Activated CD4-positive, CD25-positive, alpha-beta regulatory T cell treated with anti-CD3 and anti-CD28 coated beads, Interleukin-2, amount 50 U/mL, for 16 hours (primary cell): Measurements from ENCODE around the gene STAMBP.
"Not testable (repeated sequence)": the region's sequence is repeated elsewhere in the genome, so short reads cannot be mapped to it uniquely, and the experiment has no call there.

Source experiments
- DNase-seq: peaks from one replicate; pipeline ENCODE4 v3.0.0-alpha.2; 2020; ENCODE audit warnings: low read depth, low spot score

STAMBP gene

GRCh38 chr2:73886357-73886756 is 57.6 kb downstream of the STAMBP start:
- DNase-seq = no peak

GRCh38 chr2:73887596-73888353 is 59.0 kb downstream of the STAMBP start:
- DNase-seq = not testable (repeated sequence)

GRCh38 chr2:73888388-73888787 is 59.6 kb downstream of the STAMBP start:
- no peak for DNase-seq

- no peak for DNase-seq
Observed at GRCh38 chr2:73889206-73889605, 60.4 kb downstream of the STAMBP start.

GRCh38 chr2:73890301-73891092 is 61.7 kb downstream of the STAMBP start:
- no peak for DNase-seq

- DNase-seq = no peak
Observed at GRCh38 chr2:73891276-73891901, 62.6 kb downstream of the STAMBP start.

- DNase-seq = no peak
Observed at GRCh38 chr2:73892631-73893329, 64.0 kb downstream of the STAMBP start, which contains the start of gene ACTG2. ACTG2 (plus strand) TSS chr2:73893008; CDS start chr2:73901312, 8,304 bp downstream.

- no peak for DNase-seq
Observed at GRCh38 chr2:73893764-73894474, 65.2 kb downstream of the STAMBP start.

- no peak for DNase-seq
Observed at GRCh38 chr2:73894475-73894850, 65.7 kb downstream of the STAMBP start.

- no peak for DNase-seq
Observed at GRCh38 chr2:73894877-73895276, 66.1 kb downstream of the STAMBP start.

GRCh38 chr2:73895473-73895872 is 66.7 kb downstream of the STAMBP start:
- no peak for DNase-seq

GRCh38 chr2:73896362-73897239 is 67.8 kb downstream of the STAMBP start:
- no peak for DNase-seq

- DNase-seq = no peak
Observed at GRCh38 chr2:73897240-73897583, 68.5 kb downstream of the STAMBP start.

- DNase-seq = no peak
Observed at GRCh38 chr2:73897934-73898333, 69.2 kb downstream of the STAMBP start.

GRCh38 chr2:73899801-73900336 is 71.1 kb downstream of the STAMBP start:
- no peak for DNase-seq

- DNase-seq = no peak
Observed at GRCh38 chr2:73901143-73901542, 72.4 kb downstream of the STAMBP start.

- no peak for DNase-seq
Observed at GRCh38 chr2:73902284-73902683, 73.5 kb downstream of the STAMBP start.

GRCh38 chr2:73903313-73903712 is 74.6 kb downstream of the STAMBP start:
- DNase-seq = no peak

GRCh38 chr2:73903949-73904613 is 75.3 kb downstream of the STAMBP start:
- DNase-seq = not testable (repeated sequence)
